ENCODE data around the gene NAT9. TPM values are rescaled to one million over a fixed set of nuclear protein-coding genes. Genes with fewer than 3 reads are reported as not detected.

The NAT9 gene
- total and polyA plus RNA-seq, 2 experiments from 2014 or later = 37.3 to 37.5 TPM

- H3K4me2 ChIP-seq = no peak overlapping the region
- no peak overlapping the region for H3K27ac Mint-ChIP-seq
- no peaks in the 10 kb centered on the region for H3K9me2 ChIP-seq (ENCODE audit: insufficient read depth)
- H3K4me3 ChIP-seq = no peak overlapping the region
- H3K36me3 Mint-ChIP-seq (ENCODE audit: low read depth) = peaks cover 17% of the 10 kb centered on the region
- no peak for TF ChIP-seq STAT1 (IDR thresholded peaks at IDR 0.05; ENCODE audit: unreplicated experiment)
- no peak for TF ChIP-seq CREB1 (CRISPR knock-in tag; IDR thresholded peaks at IDR 0.05; ENCODE audit: low read depth)
- no peak for TF ChIP-seq NANOG (IDR thresholded peaks at IDR 0.05; ENCODE audit: borderline replicate concordance)
- TF ChIP-seq CTCF (conservative IDR thresholded peaks at IDR 0.05; ENCODE audit: low read depth in 2 of 2) = peak; percentile 67 to 78
- no peak for TF ChIP-seq ZNF331 (CRISPR knock-in tag; IDR thresholded peaks at IDR 0.05; ENCODE audit: low read depth)
- TF ChIP-seq, protein P1, sequence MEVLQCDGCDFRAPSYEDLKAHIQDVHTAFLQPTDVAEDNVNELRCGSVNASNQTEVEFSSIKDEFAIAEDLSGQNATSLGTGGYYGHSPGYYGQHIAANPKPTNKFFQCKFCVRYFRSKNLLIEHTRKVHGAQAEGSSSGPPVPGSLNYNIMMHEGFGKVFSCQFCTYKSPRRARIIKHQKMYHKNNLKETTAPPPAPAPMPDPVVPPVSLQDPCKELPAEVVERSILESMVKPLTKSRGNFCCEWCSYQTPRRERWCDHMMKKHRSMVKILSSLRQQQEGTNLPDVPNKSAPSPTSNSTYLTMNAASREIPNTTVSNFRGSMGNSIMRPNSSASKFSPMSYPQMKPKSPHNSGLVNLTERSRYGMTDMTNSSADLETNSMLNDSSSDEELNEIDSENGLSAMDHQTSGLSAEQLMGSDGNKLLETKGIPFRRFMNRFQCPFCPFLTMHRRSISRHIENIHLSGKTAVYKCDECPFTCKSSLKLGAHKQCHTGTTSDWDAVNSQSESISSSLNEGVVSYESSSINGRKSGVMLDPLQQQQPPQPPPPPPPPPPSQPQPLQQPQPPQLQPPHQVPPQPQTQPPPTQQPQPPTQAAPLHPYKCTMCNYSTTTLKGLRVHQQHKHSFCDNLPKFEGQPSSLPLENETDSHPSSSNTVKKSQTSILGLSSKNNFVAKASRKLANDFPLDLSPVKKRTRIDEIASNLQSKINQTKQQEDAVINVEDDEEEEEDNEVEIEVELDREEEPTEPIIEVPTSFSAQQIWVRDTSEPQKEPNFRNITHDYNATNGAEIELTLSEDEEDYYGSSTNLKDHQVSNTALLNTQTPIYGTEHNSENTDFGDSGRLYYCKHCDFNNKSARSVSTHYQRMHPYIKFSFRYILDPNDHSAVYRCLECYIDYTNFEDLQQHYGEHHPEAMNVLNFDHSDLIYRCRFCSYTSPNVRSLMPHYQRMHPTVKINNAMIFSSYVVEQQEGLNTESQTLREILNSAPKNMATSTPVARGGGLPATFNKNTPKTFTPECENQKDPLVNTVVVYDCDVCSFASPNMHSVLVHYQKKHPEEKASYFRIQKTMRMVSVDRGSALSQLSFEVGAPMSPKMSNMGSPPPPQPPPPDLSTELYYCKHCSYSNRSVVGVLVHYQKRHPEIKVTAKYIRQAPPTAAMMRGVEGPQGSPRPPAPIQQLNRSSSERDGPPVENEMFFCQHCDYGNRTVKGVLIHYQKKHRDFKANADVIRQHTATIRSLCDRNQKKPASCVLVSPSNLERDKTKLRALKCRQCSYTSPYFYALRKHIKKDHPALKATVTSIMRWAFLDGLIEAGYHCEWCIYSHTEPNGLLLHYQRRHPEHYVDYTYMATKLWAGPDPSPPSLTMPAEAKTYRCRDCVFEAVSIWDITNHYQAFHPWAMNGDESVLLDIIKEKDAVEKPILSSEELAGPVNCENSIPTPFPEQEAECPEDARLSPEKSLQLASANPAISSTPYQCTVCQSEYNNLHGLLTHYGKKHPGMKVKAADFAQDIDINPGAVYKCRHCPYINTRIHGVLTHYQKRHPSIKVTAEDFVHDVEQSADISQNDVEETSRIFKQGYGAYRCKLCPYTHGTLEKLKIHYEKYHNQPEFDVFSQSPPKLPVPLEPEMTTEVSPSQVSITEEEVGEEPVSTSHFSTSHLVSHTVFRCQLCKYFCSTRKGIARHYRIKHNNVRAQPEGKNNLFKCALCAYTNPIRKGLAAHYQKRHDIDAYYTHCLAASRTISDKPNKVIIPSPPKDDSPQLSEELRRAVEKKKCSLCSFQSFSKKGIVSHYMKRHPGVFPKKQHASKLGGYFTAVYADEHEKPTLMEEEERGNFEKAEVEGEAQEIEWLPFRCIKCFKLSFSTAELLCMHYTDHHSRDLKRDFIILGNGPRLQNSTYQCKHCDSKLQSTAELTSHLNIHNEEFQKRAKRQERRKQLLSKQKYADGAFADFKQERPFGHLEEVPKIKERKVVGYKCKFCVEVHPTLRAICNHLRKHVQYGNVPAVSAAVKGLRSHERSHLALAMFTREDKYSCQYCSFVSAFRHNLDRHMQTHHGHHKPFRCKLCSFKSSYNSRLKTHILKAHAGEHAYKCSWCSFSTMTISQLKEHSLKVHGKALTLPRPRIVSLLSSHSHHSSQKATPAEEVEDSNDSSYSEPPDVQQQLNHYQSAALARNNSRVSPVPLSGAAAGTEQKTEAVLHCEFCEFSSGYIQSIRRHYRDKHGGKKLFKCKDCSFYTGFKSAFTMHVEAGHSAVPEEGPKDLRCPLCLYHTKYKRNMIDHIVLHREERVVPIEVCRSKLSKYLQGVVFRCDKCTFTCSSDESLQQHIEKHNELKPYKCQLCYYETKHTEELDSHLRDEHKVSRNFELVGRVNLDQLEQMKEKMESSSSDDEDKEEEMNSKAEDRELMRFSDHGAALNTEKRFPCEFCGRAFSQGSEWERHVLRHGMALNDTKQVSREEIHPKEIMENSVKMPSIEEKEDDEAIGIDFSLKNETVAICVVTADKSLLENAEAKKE (CRISPR knock-in tag; IDR thresholded peaks at IDR 0.05) = no peak
- TF ChIP-seq ZNF114 (CRISPR knock-in tag; IDR thresholded peaks at IDR 0.05) = no peak
- no peak overlapping the region for H2AFZ ChIP-seq
- H3F3A ChIP-seq (replicated peaks; ENCODE audit: low read depth) = peaks cover 4% of the 10 kb centered on the region
- H3K36me3 ChIP-seq (ENCODE audit: insufficient read depth) = no peaks in the 10 kb centered on the region
- peaks cover 6% of the 10 kb centered on the region for H3K4me1 ChIP-seq (ENCODE audit: insufficient read depth)
- peaks cover 24% of the 10 kb centered on the region for H3K27me3 Mint-ChIP-seq (ENCODE audit: insufficient read depth, low read depth, poor library complexity)
- peaks cover 21% of the 10 kb centered on the region for H3K79me2 ChIP-seq (replicated peaks; ENCODE audit: insufficient read depth)
- H3K4me1 Mint-ChIP-seq = peaks cover 30% of the 10 kb centered on the region
- no peaks in the 10 kb centered on the region for H3K9me3 Mint-ChIP-seq
- ATAC-seq (peak; percentile 29), DNase-seq (ENCODE audit: low spot score) (peak; percentile 75)
- H3K4me3 Mint-ChIP-seq = no peak overlapping the region
- H3K27ac ChIP-seq (ENCODE audit: low read depth) = no peak overlapping the region
- no peaks in the 10 kb centered on the region for H3K27me3 ChIP-seq (ENCODE audit: insufficient read depth)
- H4K20me1 ChIP-seq (replicated peaks; ENCODE audit: insufficient read depth) = peaks cover 32% of the 10 kb centered on the region
Measured at GRCh38 chr17:74780443-74781238, 4.5 kb upstream of the NAT9 start.
